ENCODE measurements around the gene ATF7.

DNA sequence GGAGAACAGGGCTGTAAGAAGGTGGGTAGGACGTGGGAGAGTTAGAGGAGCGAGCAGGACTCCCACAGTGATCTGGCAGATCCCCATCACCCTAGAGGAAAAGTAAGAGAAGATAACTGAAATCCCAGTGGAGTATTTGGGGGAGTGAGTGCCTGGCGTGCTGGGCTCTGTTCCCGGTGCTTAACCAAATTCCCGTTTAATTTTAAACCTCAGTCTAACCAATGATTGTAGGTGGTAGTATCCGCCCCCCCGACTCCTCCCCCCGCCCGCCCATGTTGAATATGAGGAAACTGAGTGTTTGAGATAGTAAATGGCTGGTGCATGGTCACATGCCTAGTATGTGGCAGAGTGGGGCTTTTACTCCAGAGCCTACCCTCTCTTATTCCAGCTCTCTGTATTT lies 123.9 kb downstream of the ATF7 start:
- TF ChIP-seq POLR2A (IDR thresholded peaks at IDR 0.05) (no peak), POLR2AphosphoS5 (IDR thresholded peaks at IDR 0.05) (no peak)
- TF ChIP-seq, protein P1, sequence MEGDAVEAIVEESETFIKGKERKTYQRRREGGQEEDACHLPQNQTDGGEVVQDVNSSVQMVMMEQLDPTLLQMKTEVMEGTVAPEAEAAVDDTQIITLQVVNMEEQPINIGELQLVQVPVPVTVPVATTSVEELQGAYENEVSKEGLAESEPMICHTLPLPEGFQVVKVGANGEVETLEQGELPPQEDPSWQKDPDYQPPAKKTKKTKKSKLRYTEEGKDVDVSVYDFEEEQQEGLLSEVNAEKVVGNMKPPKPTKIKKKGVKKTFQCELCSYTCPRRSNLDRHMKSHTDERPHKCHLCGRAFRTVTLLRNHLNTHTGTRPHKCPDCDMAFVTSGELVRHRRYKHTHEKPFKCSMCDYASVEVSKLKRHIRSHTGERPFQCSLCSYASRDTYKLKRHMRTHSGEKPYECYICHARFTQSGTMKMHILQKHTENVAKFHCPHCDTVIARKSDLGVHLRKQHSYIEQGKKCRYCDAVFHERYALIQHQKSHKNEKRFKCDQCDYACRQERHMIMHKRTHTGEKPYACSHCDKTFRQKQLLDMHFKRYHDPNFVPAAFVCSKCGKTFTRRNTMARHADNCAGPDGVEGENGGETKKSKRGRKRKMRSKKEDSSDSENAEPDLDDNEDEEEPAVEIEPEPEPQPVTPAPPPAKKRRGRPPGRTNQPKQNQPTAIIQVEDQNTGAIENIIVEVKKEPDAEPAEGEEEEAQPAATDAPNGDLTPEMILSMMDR (IDR thresholded peaks at IDR 0.05 in 8 of 11, conservative IDR thresholded peaks at IDR 0.05 in 3 of 11) = no peak

All from spleen (tissue), 7 donors.